GM19468 (cell line): Measurements from ENCODE around the gene STARD3NL.
"Not testable (repeated sequence)": the region's sequence is repeated elsewhere in the genome, so short reads cannot be mapped to it uniquely, and the experiment has no call there.

Source experiments
- ATAC-seq: cut with Tn5 transposase; IDR thresholded peaks from one replicate; pipeline ENCODE4 v1.9.1; 2021; ENCODE audit warnings: mild to moderate bottlenecking, moderate library complexity, moderate number of reproducible peaks; ENCODE audit not compliant: unreplicated experiment; ENCODE audit errors: extremely low read depth

Gene STARD3NL

DNA sequence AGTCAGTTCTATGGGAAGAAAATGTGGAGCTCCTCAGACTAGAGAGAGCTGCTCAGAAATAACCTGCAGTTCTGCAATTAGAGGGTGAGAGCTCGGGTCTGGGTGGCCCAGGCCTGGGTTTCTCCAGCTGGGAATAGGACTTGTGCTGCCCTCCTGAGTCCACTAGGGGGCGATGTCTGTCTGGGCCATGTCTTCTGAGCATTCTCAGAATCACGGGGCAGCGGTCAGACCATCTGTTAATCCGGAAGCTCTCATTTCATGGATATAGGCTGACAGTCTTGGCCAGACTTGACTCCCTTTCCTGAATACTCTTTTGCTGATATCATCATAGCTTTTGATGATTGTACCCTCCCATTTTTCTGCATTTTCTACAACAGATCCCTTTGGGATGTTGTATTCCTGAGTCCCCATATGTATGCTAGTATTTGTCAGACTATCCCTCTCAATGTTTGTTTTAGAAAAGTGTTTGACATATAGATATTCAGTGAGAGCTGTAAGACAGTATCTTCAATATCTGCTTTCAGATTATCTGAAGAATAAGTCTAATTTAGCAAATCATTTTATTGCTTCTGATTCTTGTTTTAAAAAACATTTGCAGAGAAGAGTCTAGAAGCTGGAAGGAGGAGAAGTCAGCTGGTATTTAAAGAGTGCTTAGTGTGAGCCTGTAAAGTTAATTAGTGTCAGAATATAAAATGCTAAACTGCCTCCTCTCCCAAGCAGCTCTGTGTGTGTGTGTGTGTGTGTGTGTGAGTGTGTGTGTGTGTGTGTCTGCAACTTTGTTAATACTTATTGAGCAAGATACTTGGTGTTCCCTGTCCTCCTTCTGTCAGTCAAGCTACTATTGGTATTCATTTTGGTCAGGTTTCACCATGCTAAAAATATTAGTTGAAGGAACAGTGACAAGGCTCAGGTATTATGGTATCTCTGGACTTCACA, 38.0 kb downstream of the STARD3NL start:
- ATAC-seq, result peak; percentile 62

DNA sequence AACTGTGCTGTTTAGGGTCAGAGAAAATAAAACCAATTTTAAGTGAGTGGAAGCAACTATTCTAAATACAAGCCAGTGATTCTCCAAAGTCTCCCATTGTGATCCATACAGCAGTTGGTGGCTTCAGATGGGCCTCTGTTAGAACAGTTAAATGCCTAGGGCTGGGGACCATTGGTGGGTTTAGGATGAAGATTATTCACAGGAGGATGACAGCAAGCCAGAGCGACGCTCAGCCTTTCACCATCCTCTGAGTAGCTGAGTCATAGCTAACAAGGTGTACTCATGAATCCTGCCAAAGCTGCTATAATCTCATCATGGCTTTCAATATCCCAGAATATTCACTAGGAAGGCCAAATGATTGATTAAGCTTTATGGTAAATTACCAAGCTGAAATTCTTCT, 39.6 kb downstream of the STARD3NL start:
- ATAC-seq, result no peak

DNA sequence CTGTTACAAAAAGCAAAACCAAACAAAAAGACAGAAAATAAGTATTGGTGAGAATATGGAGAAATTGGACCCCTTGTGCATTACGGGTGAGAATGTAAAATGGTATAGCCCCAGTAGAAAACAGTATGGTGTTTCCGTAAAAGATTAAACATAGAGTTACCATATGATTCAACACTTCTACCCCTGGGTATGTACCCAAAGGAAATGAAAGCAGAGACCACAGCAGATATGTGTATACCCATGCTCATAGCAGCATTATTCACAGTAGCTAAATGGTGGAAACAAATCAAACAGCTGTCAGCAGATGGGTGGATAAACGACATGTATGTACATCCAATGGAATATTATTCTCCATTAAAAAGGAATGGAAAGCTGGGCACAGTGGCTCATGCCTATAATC, 42.4 kb downstream of the STARD3NL start:
- no peak for ATAC-seq

DNA sequence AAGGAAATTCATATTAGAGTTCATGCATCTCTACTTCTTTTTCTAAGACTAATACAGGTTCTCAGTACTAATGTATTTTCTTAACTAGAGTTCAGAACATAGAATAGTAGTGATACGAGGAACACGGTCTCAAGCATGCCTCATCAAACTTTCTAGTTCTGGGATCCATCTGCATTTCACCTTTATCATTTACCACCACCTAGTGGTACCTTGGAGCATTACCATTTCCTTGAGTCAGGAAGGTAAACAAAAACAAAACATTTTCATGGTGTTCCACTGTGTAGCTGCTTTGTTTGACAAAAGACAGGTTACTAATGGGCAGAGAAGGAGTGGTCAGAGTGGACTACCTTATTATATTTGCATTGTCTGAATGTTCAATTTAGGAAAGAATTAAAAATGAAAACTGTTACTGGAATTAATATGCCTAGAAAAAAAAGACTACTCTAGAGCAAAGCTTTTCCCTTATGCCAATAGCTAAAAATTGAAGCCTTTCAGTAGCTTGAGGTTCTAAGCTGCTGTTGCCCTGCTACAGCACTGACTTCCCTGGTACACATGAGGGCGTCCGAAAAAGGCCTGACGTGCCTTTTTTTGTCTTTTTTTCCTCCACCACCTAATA, 44.5 kb downstream of the STARD3NL start:
- no peak for ATAC-seq

DNA sequence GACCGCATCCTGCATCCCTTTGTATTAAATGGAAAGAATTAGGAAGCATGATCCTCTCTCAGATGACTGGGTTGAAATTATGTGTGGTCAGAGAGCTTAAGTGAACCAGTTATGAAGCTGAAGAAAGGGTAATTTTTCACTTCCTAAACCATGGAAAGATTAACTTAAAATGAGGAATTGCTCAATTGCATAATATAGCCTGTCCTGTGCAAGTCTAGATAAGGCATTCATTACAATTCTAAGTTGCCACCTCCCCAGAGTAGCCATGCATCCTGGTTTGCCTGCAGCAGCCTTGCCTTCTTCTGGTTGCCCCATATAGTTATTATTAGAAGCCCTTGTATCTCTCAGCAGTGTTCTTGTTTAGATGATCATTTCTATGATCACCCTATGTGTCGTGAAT, 45.3 kb downstream of the STARD3NL start:
- ATAC-seq, result no peak

DNA sequence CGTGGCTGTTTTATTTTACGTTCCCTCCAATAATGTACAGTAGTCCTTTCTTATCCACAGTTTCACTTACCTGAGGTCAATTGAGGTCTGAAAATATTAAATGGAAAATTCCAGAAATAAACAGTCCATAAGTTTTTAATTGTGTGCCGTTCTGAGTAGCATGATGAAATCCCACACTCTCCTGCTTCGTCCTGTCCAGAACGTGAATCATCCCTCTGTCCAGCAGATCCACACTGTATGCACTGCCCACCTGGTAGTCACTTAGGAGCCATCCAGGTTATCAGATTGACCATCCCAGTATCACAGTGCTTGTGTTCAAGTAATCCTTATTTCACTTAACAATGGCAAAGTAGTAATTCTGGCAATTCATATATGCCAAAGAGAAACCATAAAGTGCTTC, 46.3 kb downstream of the STARD3NL start:
- ATAC-seq, result no peak

DNA sequence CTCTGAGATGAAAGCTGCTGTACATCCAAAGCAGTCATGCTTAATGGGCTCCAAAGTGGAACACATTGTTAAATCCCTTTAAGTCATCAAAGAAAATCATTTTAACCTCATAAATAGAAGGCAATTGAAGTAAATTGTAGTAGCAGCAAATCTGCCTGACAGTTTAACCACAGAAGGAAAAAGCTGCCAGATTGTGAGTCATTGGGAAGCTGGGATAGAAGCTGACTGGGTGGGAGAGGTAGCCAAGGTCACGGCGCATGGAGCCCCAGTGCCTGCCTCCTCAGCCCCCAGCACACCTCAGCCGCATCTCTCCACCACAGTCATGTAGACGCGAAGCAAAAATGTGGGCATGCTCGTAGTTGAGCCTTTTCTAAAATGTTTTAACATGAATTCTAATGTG, 51.3 kb downstream of the STARD3NL start:
- ATAC-seq, result no peak

DNA sequence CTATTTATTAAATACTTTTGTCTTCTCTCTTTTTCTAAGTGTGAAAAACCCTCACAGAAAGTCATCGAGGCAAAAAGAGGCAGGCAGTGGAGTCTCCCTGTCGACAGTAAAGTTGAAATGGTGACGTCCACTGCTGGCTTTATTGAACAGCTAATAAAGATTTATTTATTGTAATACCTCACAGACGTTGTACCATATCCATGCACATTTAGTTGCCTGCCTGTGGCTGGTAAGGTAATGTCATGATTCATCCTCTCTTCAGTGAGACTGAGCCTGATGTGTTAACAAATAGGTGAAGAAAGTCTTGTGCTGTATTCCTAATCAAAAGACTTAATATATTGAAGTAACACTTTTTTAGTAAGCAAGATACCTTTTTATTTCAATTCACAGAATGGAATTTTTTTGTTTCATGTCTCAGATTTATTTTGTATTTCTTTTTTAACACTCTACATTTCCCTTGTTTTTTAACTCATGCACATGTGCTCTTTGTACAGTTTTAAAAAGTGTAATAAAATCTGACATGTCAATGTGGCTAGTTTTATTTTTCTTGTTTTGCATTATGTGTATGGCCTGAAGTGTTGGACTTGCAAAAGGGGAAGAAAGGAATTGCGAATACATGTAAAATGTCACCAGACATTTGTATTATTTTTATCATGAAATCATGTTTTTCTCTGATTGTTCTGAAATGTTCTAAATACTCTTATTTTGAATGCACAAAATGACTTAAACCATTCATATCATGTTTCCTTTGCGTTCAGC, 52.0 kb downstream of the STARD3NL start:
- ATAC-seq, result no peak

DNA sequence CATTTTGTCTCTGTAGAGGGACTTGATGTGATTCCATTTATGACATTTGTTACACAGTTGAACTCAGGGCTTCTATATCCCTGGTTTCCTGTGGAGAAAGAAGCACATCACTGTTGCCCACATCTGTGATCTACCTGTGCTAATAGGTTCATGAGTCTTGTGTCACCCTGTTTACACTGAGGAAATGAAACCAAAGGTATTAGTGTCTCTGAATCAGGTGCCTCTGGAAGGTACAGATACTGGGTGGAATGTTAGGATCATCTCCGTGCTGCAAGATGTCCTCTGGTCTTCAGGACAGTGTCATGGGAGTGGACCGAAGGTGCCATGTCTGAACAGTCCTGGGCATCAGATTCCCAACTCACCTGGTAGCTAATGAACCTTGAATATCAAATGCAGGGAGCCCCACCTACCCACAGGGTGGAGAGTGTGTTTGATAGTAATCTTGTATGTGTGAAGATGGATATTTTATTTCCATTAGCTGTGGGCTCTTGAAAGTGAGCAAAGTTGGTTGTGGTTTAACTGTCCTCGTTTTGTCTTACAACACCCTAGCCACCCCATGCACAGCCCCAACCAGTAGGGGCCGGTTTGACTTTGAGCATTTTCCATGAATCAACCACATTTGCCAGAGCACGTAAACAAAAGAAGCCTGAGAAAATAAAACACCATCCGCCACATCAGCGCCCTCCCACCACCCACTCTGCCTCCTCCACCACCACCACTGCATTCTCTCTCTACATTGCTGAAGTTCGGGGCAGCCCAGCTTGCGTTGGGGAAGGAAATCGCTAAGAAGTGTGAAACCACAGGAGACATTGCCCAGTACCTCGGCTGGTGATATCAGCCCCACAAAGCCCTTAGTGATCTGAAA, 54.7 kb downstream of the STARD3NL start:
- peak; percentile 31 for ATAC-seq

DNA sequence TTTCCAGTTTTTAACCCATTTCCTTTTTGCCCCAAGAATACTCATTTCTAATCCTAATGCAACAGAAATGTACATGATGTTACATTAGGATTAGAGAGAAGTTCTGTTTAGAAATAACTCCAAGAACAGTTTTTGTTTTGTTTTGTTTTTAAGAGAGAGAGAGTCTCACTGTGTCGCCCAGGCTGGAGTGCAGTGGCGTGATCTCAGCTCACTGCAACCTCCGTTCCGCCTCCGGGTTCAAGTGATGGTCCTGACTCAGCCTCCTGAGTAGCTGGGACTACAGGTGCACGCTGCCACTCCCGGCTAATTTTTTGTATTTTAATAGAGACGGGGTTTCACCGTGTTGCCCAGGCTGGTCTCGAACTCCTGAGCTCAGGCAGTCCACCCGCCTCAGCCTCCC, 56.7 kb downstream of the STARD3NL start:
- not testable (repeated sequence) for ATAC-seq

DNA sequence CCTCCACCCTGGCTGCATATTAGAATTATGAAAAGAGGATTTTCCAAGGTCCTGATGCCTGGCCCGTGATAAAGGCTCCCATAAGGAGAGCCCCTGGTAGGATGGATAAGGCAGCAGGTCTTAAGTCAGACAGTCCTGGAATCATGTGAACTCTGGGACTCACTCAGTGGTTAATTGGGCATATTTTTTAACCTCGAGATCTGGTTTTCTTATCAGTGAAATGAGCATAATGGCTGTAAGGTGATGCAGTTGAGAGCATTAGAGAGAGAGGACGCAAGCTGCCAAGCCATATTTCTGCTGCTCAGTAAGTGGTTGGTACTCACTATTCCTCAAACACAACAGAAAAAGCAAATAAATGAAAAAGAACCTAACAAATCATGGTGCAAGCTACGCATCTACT, 57.6 kb downstream of the STARD3NL start:
- ATAC-seq, result no peak

DNA sequence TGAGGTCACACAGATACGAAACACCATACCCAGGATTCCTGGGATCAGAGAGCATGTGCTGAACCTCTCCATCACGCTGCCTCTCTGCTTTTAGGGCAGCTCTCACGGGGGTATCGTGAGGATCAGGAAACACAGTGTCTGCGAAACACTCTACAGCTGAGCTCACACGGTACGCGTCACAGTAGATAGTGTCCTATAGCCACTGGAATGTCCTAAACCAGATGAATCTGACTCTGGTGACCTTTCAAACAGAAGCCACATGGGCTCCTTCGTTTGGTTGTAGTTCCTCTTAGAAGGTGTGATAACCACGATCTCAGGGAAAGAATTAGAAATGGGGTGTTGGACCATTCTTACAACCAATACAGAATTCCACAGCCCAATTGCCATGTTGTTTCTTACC, 61.1 kb downstream of the STARD3NL start:
- ATAC-seq, result not testable (repeated sequence)

DNA sequence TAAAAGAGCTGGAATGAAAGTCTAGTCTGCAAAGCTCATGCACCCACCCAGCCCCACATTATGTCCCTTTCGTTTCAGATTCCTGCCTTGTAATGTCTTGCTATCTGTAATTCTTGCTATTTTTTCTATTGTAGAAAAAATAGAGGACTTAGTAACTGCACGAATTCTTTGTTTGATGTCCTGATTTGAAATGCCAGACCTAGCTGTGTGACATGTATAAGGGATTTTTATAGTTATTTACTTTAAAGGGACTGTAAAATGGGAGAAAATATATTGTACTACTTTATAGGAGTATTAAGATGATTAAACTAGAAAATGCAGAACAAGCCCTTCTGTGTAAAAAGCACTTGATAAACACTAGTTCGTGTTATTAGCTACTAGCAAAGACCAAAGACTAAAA, 63.0 kb downstream of the STARD3NL start:
- no peak for ATAC-seq

DNA sequence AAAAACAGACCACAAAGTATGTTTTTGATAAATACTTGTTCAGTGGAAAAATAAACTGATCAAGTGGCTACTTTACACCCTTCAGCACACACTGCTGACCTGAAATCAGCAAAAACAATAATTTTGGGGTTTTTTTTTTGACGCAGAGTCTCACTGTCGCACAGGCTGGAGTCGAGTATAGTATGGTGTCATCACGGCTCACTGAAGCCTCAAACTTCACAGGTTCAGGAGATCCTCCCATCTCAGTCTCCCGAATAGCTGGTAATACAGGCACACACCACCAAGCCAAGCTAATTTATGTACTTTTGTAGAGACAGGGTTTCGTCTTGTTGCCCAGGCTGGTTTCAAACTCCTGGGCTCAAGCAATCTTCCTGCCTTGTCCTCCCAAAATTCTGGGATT, 64.8 kb downstream of the STARD3NL start:
- no peak for ATAC-seq

DNA sequence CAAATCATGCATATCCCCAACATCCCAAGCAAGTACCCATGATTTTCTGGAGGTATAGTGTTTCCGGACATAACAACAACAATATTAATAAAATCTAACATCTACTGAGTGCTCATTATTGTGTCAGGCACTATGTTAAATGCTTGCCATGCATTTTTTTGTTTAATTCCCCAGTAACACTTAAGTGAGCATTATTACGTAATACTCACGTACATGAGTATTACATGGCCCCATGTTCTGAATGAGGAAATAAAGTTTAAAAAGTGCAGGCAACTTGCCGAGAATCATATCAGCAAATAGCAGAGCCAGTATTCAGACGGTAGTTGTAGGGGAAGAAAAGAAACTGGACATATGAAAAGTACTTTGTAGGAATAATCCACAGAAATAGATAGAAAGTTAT, 65.3 kb downstream of the STARD3NL start:
- ATAC-seq, result not testable (repeated sequence)

DNA sequence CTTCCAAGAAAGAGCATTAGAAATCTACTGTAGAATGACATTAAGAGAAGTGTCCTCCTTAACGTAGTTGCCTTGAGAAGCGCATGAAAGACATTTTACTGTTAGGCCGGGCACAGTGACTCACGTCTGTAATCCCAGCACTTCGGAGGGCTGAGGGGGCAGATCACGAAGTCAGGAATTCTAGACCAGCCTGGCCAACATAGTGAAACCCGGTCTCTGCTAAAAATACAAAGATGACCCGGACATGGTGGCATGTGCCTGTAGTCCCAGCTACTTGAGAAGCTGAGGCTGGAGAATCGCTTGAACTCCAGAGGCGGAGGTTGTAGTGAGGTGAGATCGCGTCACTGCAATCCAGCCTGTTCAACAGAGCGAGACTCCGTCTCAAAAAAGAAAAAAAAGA, 66.5 kb downstream of the STARD3NL start:
- ATAC-seq, result no peak

DNA sequence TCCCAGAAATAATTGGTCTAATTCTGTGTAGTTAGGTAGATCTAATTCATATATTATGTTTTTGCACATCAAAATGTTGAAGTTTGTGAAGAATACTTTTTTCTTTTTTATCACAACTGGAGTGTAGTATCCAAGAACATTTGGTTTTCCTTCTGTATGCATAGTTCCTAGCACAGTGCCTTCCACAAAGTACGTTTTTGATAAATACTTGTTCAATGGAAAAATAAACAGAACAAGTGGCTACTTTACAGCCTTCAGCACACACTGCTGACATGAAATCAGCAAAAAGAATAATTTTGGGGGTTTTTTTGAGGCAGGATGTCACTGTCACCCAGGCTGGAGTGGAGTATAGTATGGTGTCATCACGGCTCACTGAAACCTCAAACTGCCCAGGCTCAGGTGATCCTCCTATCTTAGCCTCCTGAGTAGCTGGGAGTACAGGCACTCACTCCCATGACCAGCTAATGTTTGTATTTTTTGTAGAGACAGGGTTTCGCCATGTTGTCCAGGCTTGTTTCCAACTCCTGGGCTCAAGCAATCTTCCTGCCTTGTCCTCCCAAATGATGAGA, 67.4 kb downstream of the STARD3NL start:
- no peak for ATAC-seq

DNA sequence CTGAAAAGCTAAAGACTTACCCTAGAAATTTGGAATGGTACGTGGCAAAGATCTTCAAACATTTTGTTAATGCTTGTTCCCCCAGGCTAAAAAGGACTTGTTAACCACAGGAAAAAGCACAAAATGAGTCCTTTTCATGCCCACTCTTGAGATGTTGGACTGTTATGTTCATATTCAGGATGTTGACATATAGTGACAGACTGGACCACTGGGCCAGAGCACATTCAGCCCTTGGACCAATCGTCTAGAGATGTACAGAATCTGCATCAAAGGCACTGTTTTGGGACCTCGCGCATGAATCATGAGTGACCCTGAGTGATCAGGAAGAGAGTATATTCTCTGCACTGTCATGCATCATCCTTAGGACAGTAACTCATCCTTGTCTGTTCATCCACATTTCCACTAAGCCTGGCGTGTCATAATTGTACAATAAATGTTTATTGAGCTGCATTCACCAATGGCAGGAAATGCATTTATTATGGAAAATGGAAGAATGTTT, 70.1 kb downstream of the STARD3NL start:
- no peak for ATAC-seq

DNA sequence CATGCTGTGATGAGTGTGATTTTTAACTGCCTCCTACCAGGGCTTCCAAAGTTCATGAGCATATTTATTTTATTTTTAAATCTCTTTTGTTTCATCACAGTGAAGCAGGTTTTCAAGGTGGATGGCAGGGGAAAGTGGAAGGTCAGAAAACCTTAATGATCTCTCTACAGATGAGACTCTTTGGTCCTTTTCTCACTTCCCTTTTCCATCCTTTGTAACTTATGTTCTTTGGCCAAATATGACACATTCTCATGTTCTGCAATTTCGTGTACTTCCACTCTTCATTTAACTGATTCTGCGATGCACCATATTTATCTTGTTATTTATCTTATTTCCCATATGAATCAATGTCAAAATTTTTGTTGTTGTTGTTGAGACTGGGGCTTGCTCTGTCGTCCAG, 71.8 kb downstream of the STARD3NL start:
- peak; percentile 35 for ATAC-seq

DNA sequence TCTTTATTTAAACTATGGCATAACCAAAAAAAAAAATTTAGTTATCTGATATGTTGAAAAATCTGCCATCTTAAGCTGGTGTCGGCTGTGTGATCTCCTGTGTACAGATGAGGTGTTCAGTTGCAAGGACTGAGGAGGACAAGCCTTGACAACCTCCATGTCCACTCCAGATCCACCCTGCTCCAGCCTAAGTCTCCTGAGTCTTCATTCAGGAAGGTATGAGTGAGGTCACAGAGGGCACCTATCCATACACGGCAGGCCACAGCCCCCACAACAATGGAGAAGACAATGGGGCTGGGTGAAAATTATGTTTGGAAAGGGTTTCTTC, 79.3 kb downstream of the STARD3NL start:
- no peak for ATAC-seq
